Mammary microvascular endothelial cell (primary cell): Measurements from ENCODE around the gene GJB5. TPM values are rescaled to one million over a fixed set of nuclear protein-coding genes. Genes with fewer than 3 reads are reported as not detected.

ENCODE experiments used
- total RNA-seq: library from RNA; depleted of rRNA; stranded (reverse); fragments of >200 nt; gene quantifications from 2 replicates; pipeline ENCODE4 v1.2.3, GENCODE V29; 2015

Gene GJB5
- total RNA-seq: not detected in 2 replicates

GRCh38 chr1:34754964-34755637 lies at the start of gene GJB5:
GJB5 (plus strand) TSS chr1:34755047; CDS start chr1:34757331, 2,284 bp downstream.

GRCh38 chr1:34759503-34760357 lies 4.9 kb downstream of the GJB5 start, which contains the start of gene GJB4:
GJB4 (plus strand) TSS chr1:34759740; CDS start chr1:34761255, 1,515 bp downstream.

GRCh38 chr1:34781071-34781843 lies 26.4 kb downstream of the GJB5 start, which contains the start of gene GJB3:
GJB3 (plus strand) TSS chr1:34781214; CDS start chr1:34784763, 3,549 bp downstream.

GRCh38 chr1:34792868-34793727 lies 38.3 kb downstream of the GJB5 start, which contains the start of gene GJA4:
GJA4 (plus strand) TSS chr1:34792999; CDS start chr1:34794214, 1,215 bp downstream.

Other genes with a start within 250 kb of the GJB5 start
- gene GJB4, start 4.7 kb downstream of the GJB5 start, total RNA-seq: not detected in 2 replicates
- not detected in 2 replicates for gene GJB3, start 26.2 kb downstream of the GJB5 start, total RNA-seq
- gene GJA4, start 38.0 kb downstream of the GJB5 start, total RNA-seq: 0.33 and 0.98 TPM in 2 replicates
- 45.5 and 68.4 TPM in 2 replicates for gene SMIM12, start 104.7 kb downstream of the GJB5 start, total RNA-seq
- gene DLGAP3, start 174.6 kb downstream of the GJB5 start, total RNA-seq: not detected in 2 replicates
- gene TMEM35B, start 230.3 kb downstream of the GJB5 start, total RNA-seq: 37.3 and 41.0 TPM in 2 replicates